Measurements from ENCODE around the gene NELFA.

NELFA gene

DNA sequence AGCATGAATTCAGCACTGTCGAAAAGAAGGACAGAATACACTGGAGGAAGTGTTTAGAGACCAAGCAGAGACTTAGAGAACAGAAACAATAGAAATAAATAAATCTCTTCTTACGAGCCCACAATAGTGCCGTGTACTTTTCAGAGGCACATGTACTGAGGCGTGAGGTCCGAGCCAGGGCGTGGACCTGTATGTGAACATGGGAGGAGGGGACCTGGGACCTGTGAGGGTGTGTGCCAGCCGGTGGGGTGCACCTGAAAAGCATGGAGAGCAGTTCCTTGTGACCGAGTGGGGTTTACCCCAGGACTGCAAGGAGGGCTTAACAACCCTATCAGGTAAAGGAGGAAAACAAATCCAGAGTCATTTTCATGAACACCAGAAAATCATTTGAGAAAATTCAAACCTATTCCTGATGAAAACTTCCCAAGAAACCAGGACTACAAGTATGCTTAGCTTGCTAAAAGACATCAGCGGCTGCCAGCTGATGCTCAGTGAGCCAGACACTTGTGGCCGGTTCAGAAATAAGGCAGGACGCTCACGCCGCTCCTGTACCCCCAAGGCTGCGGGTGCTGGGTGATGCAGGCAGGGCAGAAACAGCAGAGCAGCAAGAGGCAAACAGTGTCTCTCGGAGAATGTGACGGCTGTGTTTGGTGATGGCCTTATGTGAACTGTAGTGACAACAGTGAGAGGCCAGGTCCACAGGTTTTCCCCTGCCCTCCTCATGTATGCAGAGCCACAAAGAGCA, 37.1 kb downstream of the NELFA start:
- TF ChIP-seq ZNF8 (CRISPR knock-in tag; IDR thresholded peaks at IDR 0.05) (no peak), ZNF70 (CRISPR knock-in tag; IDR thresholded peaks at IDR 0.05) (no peak), SNAI2 (CRISPR knock-in tag; IDR thresholded peaks at IDR 0.05) (no peak), CSDC2 (CRISPR knock-in tag; IDR thresholded peaks at IDR 0.05) (no peak), ZNF565 (CRISPR knock-in tag; conservative IDR thresholded peaks at IDR 0.05; ENCODE audit: low read depth) (no peak), ZC3H10 (CRISPR knock-in tag; IDR thresholded peaks at IDR 0.05) (no peak)
- TF ChIP-seq, protein P1, sequence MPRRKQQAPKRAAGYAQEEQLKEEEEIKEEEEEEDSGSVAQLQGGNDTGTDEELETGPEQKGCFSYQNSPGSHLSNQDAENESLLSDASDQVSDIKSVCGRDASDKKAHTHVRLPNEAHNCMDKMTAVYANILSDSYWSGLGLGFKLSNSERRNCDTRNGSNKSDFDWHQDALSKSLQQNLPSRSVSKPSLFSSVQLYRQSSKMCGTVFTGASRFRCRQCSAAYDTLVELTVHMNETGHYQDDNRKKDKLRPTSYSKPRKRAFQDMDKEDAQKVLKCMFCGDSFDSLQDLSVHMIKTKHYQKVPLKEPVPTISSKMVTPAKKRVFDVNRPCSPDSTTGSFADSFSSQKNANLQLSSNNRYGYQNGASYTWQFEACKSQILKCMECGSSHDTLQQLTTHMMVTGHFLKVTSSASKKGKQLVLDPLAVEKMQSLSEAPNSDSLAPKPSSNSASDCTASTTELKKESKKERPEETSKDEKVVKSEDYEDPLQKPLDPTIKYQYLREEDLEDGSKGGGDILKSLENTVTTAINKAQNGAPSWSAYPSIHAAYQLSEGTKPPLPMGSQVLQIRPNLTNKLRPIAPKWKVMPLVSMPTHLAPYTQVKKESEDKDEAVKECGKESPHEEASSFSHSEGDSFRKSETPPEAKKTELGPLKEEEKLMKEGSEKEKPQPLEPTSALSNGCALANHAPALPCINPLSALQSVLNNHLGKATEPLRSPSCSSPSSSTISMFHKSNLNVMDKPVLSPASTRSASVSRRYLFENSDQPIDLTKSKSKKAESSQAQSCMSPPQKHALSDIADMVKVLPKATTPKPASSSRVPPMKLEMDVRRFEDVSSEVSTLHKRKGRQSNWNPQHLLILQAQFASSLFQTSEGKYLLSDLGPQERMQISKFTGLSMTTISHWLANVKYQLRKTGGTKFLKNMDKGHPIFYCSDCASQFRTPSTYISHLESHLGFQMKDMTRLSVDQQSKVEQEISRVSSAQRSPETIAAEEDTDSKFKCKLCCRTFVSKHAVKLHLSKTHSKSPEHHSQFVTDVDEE (CRISPR knock-in tag; IDR thresholded peaks at IDR 0.05): no peak
- no peak for ATAC-seq

GRCh38 chr4:1970926-1971325, 37.8 kb downstream of the NELFA start:
- ATAC-seq: no peak
- no peak for TF ChIP-seq OSR1 (CRISPR knock-in tag; IDR thresholded peaks at IDR 0.05)
- no peak for TF ChIP-seq ZFP30 (CRISPR knock-in tag; IDR thresholded peaks at IDR 0.05)
- TF ChIP-seq ZC3H10 (CRISPR knock-in tag; IDR thresholded peaks at IDR 0.05): no peak
- TF ChIP-seq ISL1 (CRISPR knock-in tag; IDR thresholded peaks at IDR 0.05): no peak

DNA sequence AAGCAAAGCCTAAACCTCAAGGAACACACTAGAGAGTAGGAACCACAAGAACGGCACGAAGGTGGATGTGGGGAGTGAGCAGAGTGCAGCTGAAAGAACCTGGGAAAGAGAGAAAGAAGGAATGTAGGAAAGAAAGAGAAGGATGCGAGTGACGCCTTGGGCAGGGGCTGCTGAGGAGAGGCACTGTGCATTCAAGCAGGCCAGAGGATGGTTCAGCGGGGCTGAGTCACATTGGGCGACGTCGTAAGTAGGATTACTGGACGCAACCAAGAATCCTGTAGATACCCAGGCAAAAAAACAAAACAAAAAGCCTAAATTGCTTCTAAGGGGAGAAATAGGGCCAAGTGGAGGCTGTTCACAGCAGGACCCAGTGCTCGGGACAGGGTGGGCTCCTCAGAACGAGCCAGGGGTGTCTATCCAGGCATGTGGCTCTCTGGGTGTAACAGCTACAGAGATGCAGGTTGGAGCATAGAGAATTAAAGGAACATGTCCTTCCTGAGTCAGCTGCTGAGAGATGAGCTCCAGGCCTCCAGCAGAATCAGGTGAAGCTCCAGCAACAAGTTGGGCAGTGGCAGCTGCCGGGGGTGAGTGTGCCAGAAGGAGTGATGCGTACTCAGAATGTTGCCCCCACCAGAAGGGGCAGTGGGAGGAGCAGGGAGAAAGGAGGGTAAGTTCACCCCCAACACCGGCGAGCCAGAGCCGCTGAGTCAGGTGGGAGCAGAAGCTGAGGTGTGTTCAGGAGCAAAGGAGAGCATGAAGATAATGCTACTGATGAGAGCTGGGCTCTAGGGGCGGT, 38.6 kb downstream of the NELFA start:
- ATAC-seq: no peak

More for the DNA sequence above, 38.6 kb downstream of the NELFA start:
- TF ChIP-seq BACH2 (CRISPR knock-in tag; IDR thresholded peaks at IDR 0.05; ENCODE audit: borderline replicate concordance) (no peak), RARB (CRISPR knock-in tag; IDR thresholded peaks at IDR 0.05) (no peak), ZNF70 (CRISPR knock-in tag; IDR thresholded peaks at IDR 0.05) (no peak), POU6F1 (CRISPR knock-in tag; IDR thresholded peaks at IDR 0.05; ENCODE audit: borderline replicate concordance, low read depth) (no peak), PATZ1 (CRISPR knock-in tag; IDR thresholded peaks at IDR 0.05; ENCODE audit: borderline replicate concordance) (no peak), SNAI2 (CRISPR knock-in tag; IDR thresholded peaks at IDR 0.05) (no peak), ISL1 (CRISPR knock-in tag; IDR thresholded peaks at IDR 0.05) (no peak), TOX (CRISPR knock-in tag; IDR thresholded peaks at IDR 0.05; ENCODE audit: borderline replicate concordance) (no peak), ESRRG (CRISPR knock-in tag; IDR thresholded peaks at IDR 0.05) (no peak), PPARA (CRISPR knock-in tag; IDR thresholded peaks at IDR 0.05; ENCODE audit: borderline replicate concordance) (no peak), ZFP30 (CRISPR knock-in tag; IDR thresholded peaks at IDR 0.05) (no peak), TCF4 (CRISPR knock-in tag; IDR thresholded peaks at IDR 0.05; ENCODE audit: borderline replicate concordance) (no peak), ZC3H10 (CRISPR knock-in tag; IDR thresholded peaks at IDR 0.05) (no peak), CSRNP3 (CRISPR knock-in tag; IDR thresholded peaks at IDR 0.05) (no peak), OSR1 (CRISPR knock-in tag; IDR thresholded peaks at IDR 0.05) (no peak), ZFP3 (CRISPR knock-in tag; IDR thresholded peaks at IDR 0.05) (no peak), GLIS3 (CRISPR knock-in tag; IDR thresholded peaks at IDR 0.05) (no peak), ARNTL (CRISPR knock-in tag; IDR thresholded peaks at IDR 0.05; ENCODE audit: borderline replicate concordance, low read depth) (no peak)
- TF ChIP-seq, protein P2, sequence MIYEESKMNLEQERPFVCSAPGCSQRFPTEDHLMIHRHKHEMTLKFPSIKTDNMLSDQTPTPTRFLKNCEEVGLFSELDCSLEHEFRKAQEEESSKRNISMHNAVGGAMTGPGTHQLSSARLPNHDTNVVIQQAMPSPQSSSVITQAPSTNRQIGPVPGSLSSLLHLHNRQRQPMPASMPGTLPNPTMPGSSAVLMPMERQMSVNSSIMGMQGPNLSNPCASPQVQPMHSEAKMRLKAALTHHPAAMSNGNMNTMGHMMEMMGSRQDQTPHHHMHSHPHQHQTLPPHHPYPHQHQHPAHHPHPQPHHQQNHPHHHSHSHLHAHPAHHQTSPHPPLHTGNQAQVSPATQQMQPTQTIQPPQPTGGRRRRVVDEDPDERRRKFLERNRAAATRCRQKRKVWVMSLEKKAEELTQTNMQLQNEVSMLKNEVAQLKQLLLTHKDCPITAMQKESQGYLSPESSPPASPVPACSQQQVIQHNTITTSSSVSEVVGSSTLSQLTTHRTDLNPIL (CRISPR knock-in tag; IDR thresholded peaks at IDR 0.05; ENCODE audit: low read depth): no peak
- TF ChIP-seq, protein P1 (CRISPR knock-in tag; IDR thresholded peaks at IDR 0.05): no peak
